Esophagus squamous epithelium (tissue), 4 donors: ENCODE measurements around the gene OR4D10.
"Not testable (repeated sequence)": the region's sequence is repeated elsewhere in the genome, so short reads cannot be mapped to it uniquely, and the experiment has no call there.

Source experiments
- POLR2A ChIP-seq, 4 donors: fragments of 450-650 bp; IDR thresholded peaks; one replicate each; pipeline ENCODE4 v1.6.1; 2017; ENCODE audit warnings: antibody characterized with exemption in 4 of 4, mild to moderate bottlenecking in 4 of 4, moderate library complexity in 3 of 4
- TF ChIP-seq, protein P1 (sequence below), 6 experiments: fragments of 450-650 bp in 4 of 6; fragments of 200-600 bp in 2 of 6; sonication (generic) in 2 of 6; IDR thresholded peaks; one replicate each; pipeline ENCODE4 v1.5.1; 2016 to 2019; ENCODE audit warnings: antibody characterized with exemption in 6 of 6, mild to moderate bottlenecking in 4 of 6, moderate library complexity in 4 of 6

- TF ChIP-seq POLR2A (IDR thresholded peaks at IDR 0.05): not testable (repeated sequence)
- TF ChIP-seq, protein P1, sequence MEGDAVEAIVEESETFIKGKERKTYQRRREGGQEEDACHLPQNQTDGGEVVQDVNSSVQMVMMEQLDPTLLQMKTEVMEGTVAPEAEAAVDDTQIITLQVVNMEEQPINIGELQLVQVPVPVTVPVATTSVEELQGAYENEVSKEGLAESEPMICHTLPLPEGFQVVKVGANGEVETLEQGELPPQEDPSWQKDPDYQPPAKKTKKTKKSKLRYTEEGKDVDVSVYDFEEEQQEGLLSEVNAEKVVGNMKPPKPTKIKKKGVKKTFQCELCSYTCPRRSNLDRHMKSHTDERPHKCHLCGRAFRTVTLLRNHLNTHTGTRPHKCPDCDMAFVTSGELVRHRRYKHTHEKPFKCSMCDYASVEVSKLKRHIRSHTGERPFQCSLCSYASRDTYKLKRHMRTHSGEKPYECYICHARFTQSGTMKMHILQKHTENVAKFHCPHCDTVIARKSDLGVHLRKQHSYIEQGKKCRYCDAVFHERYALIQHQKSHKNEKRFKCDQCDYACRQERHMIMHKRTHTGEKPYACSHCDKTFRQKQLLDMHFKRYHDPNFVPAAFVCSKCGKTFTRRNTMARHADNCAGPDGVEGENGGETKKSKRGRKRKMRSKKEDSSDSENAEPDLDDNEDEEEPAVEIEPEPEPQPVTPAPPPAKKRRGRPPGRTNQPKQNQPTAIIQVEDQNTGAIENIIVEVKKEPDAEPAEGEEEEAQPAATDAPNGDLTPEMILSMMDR (IDR thresholded peaks at IDR 0.05): not testable (repeated sequence)
Observed at GRCh38 chr11:59520139-59520538, 47.0 kb downstream of the OR4D10 start.
